GM10248 (cell line): ENCODE data around the gene CNTNAP2.

Experiments used
- CTCF ChIA-PET: fragments of 300-600 bp; sonication (Branson Sonifier 250); formaldehyde crosslinking; extraction: SDS; loops from one replicate; lab custom pipeline; 2021; ENCODE audit warnings: antibody characterized with exemption; lab: Yijun Ruan, JAX
- POLR2A ChIA-PET: fragments of 350-650 bp; sonication (Branson Sonifier 250); formaldehyde crosslinking; extraction: SDS; loops from one replicate; lab custom pipeline; 2020; ENCODE audit warnings: antibody characterized with exemption; lab: Yijun Ruan, JAX
- DNase-seq: peaks from one replicate; pipeline ENCODE4 v3.0.0; 2012; ENCODE audit errors: extremely low spot score
- TF ChIP-seq, protein P1 (sequence below): IDR thresholded peaks from 2 replicates; pipeline ENCODE4 v1.5.1; 2012; ENCODE audit warnings: mild to moderate bottlenecking, low read depth; ENCODE audit errors: extremely low read depth, missing control alignments, control extremely low read depth

CNTNAP2 gene

DNA sequence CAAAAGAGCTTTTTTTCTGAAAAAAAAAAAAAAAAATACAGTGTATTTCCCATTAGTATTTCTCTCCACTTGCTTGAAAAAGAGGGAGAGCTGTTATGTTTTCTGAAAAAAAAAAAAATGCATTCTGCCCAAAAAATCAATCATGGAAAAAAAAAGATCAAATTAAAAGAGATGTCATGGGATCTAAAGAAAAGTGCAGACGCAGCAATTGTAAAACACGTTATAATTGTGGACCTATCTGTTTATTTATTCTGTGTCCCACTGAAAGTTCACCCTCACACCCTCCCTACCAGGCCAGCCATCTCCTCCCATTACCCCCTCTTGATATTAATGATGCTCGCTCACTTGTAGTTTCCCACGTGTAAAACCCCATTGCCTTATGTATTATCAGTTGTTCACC lies 1800.0 kb downstream of the CNTNAP2 start:
- POLR2A ChIA-PET, result no interaction called here
- CTCF ChIA-PET, result no interaction called here
- no peak for DNase-seq
- TF ChIP-seq, protein P1, sequence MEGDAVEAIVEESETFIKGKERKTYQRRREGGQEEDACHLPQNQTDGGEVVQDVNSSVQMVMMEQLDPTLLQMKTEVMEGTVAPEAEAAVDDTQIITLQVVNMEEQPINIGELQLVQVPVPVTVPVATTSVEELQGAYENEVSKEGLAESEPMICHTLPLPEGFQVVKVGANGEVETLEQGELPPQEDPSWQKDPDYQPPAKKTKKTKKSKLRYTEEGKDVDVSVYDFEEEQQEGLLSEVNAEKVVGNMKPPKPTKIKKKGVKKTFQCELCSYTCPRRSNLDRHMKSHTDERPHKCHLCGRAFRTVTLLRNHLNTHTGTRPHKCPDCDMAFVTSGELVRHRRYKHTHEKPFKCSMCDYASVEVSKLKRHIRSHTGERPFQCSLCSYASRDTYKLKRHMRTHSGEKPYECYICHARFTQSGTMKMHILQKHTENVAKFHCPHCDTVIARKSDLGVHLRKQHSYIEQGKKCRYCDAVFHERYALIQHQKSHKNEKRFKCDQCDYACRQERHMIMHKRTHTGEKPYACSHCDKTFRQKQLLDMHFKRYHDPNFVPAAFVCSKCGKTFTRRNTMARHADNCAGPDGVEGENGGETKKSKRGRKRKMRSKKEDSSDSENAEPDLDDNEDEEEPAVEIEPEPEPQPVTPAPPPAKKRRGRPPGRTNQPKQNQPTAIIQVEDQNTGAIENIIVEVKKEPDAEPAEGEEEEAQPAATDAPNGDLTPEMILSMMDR, result no peak

- POLR2A ChIA-PET, result no interaction called here
- DNase-seq, result no peak
- CTCF ChIA-PET, result interaction anchor here (1.3 kb wide), 1 partner anchor 15 kb away, joined by 3 read pairs; no protein-coding TSS in a partner anchor
- TF ChIP-seq, protein P1, result no peak
These were observed 1807.2 kb downstream of the CNTNAP2 start for GRCh38 chr7:147923841-147924240.

GRCh38 chr7:147937428-147937827 lies 1820.8 kb downstream of the CNTNAP2 start:
- TF ChIP-seq, protein P1, result no peak
- ChIA-PET POLR2A (no interaction called here), CTCF (no interaction called here)
- DNase-seq, result no peak

GRCh38 chr7:147941381-147941780 lies 1824.8 kb downstream of the CNTNAP2 start:
- ChIA-PET POLR2A (no interaction called here), CTCF (interaction anchor here (1.0 to 1.5 kb wide), 2 partner anchors 12 to 35 kb away, joined by 3 to 4 read pairs; no protein-coding TSS in a partner anchor)
- TF ChIP-seq, protein P1, result no peak
- no peak for DNase-seq

DNA sequence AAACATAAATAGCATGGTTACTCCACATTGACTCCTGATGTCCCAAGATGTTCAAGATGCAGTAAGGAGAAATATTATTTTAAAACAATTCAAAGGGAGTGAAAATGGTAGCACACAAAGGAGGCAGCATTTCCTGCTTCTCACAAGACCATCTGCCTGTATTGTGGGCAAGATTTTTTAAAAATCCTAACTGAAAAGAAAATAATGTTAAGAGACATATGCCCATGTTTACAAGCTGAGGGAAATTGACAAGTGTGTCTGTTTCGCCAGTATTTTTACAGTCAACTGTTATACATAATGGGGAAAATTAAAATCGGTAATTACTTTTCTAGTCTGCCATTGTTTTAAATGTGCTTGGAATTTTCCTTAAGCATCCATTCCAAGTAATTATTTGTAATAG lies 1827.7 kb downstream of the CNTNAP2 start:
- no peak for DNase-seq
- TF ChIP-seq, protein P1, result no peak
- ChIA-PET POLR2A (no interaction called here), CTCF (interaction anchor here (1.2 kb wide), 1 partner anchor 25 kb away, joined by 3 read pairs; no protein-coding TSS in a partner anchor)

DNA sequence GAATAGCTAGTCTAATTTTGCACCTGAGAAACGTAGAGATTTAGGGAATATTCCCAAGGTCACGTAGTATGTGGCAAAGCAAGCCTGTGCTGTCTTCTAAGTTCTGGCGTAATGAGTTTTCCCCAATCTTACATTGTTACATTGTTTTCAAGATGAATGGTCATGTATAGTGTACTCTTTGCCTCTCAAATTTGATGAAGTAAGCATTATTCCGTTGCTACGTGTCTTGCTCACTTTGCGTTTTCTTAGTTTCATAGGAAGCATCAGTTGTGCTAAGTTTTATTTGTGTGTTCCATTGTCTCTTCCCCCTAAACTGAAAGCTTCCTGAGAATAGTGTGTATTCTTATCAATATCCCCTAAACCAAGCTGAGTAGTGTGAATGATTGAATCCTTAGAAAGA lies 1836.3 kb downstream of the CNTNAP2 start:
- DNase-seq, result no peak
- TF ChIP-seq, protein P1, result no peak
- CTCF ChIA-PET, result interaction anchor here (1.0 kb wide), 1 partner anchor 11 kb away, joined by 4 read pairs; no protein-coding TSS in a partner anchor
- POLR2A ChIA-PET, result no interaction called here
